HG03565 (cell line): ENCODE results near the gene SSH2.

Experiments used
- ATAC-seq: cut with Tn5 transposase; IDR thresholded peaks from one replicate; pipeline ENCODE4 v1.9.1; 2021; ENCODE audit warnings: mild to moderate bottlenecking, moderate library complexity; ENCODE audit not compliant: unreplicated experiment

Gene SSH2

DNA sequence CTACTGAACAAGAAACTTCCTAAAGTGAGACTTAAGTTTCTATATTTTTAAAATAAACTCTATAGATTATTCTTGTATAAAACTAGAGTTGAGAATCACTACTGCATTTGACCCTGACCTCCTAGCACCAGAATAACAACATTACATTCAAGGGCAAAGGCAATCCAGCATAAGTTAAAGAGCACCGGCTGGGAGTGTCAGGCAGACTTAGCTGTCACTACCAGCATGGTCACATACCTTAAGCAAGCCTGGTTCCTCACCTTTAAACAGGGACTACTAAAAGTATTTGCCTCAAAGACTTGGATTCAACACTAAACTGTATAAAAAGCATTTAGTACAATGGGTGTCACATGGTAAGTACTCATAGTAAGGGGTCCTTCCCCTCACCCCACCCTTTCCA lies 90.4 kb downstream of the SSH2 start:
- ATAC-seq: no peak

DNA sequence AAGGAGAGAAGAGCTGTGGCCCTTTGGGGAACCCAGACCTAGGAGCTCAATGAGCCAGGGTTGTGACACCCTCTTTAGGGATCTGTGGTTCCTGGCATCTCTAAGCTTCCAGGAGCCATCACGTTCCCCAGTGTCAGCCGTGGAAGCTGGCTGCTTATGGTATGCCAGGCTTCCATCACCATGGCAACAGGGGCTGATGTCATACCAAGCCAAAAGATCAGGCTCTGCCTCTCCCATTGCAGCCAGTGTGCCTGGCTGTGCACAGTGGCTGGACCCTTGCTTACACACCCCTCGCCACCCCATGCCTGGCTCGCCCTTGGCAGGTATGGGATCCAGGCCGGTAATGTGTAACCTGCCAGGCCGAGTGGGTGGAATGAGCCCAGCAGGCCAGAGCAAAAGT lies 91.1 kb downstream of the SSH2 start:
- no peak for ATAC-seq

DNA sequence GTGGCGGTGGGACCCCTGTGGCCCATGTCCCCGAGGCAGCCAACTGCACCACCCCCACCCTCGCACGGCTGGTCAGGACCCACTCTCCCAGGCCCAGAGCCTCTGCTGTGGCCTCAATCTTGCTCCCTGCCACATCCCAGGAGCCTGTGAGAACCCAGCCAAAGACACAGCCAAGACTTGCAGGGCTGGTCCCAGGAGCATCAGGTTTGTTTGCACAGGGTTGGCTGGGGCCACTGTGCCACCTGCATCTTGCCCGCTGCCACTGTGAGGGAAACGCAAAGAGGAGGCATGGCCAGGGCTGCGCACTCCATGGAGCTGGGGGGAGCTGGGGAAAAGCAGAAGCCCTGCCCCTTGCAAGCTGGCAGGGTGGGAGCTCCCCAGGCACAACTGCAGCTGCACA lies 92.5 kb downstream of the SSH2 start:
- ATAC-seq: no peak

DNA sequence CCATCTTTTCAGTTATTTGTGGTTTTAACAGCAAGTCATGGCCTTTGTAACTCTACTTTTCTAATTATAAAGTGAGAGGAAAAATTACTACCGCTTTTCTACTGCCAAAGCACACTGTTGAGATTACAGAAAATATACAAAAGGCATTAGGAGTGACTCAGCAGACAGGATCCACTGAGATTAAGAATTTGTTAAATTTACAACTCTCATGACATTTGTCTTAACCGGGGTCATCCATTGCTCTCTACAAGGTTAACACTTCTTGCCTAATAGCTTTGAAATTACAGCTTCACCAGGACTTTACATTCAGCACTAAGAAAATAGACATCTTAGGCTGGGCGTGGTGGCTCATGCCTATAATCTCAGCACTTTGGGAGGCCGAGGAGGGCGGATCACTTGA lies 93.4 kb downstream of the SSH2 start:
- no peak for ATAC-seq

DNA sequence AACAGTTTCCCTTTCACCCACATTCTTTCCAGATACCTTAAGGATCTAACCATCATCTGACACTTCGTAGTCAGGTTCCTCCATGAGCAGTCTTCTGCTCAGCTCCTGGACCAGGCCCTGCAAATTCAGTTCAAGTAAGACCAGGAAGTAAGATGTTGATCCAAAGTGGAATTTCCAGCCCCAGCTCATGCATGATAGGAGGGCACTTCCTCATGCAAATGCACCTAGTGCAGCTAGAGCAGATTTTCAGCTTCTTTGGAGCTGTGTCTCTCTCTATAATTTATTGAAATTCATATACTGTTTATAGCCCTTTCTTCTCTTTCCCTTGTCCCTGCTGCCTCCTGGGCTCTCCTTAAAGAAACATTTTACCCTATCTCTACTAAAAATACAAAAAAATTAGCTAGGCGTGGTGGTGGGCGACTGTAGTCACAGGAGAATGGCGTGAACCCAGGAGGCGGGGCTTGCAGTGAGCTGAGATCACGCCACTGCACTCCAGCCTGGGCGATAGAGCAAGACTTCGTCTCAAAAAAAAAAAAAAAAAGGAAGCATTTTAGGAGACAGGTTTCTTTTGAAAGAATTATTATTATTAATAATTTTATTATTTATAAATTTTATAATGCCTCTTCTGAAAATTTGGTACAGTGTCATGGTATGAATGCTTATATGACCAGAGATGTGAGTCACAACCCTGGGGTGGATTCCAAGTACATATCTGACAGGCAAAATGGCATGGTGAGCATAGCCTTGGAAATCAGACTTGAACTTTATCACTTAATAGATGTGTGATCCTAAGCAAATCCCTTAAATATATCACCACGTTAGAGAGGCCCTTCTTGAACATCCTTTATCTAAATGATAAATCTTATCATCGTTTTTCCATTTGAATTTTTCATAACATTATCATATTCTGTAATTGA lies 94.3 kb downstream of the SSH2 start:
- no peak for ATAC-seq

DNA sequence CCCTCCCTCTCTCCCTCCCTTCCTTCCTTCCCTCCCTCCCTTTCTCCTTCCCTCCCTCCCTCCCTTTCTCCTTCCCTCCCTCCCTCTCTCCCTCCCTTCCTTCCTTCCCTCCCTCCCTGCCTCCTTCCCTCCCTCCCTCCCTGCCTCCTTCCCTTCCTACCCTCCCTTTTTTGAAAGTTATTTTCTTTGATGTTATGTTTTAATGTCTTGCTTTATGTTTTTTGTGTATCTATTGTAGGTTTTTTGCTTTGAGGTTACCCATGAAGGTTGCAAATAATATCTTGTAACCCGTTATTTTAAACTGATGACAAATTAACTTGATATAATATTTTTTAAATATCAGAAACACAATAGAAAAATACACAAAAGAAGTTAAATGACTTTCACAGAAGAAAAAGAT lies 96.2 kb downstream of the SSH2 start:
- no peak for ATAC-seq

DNA sequence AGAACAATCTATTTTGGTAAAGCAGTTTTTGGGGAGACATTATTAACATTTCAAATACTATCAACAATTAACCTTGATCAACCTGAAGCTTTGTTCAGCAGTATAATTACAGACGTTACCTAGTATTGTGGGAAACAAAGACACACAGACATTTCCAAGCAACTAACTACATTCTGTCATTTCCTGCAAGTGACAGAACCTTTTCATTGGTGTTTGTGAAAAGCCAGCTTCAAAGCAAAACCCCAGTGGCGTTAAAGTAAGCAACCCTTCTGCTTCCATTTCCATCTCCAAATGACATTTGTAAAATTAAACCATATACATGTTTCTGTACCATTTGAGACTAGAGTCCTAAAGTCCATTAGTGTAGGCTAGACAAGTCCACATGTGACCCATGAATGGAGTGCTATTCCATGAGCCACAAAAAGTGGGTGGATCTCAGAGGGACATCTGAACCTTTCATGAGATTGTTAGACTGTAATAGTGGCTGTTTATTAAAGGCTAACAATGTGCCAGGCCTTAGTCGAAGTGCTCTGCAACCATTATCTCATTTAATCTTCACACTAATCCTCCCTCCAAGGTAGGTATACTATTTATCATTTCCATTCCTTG lies 101.2 kb downstream of the SSH2 start:
- ATAC-seq: no peak

DNA sequence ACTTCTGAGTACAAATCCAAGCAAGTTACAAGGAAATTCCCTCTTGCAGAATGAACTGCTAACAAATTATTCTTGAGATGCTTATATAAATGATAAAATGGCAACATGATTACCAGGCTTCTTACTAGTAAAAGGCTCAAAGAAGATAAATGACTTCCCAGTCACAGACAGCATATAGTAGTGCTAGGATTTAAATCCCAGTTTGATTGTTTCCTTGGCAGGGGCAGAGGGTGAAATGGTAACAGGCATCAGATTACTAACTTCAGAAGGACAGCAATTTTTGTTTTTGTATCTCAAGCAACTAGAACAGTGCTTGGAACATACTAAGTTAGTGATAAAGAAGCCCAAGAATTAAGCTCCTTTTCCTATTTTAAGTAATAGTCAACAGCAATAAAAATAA lies 102.8 kb downstream of the SSH2 start:
- ATAC-seq: no peak

DNA sequence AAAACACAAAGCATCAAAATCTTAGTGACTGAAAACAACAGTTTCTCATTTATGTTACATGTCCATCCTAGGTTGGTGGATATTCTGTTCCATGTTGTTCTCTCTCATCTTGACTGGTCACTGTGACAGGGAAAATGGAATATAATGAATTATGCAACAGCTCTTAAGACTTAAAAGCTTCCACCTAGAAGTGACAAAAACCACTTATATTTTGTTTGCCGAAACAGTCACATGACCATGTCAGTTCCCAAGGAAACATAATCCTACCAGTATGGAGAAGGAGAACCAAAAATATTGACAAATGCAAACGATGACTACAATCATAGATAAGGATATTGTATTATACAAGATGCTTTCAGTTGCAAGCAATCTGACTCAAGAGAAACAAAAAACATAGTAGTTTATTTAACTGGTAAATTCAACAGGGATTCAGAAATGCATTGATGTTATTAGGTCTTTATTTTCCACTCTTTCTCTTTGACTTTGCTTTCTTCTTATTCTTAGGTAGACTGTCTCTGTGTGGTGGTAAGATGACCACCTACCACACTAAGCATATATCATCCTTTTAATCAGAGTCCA lies 103.8 kb downstream of the SSH2 start:
- ATAC-seq: no peak

DNA sequence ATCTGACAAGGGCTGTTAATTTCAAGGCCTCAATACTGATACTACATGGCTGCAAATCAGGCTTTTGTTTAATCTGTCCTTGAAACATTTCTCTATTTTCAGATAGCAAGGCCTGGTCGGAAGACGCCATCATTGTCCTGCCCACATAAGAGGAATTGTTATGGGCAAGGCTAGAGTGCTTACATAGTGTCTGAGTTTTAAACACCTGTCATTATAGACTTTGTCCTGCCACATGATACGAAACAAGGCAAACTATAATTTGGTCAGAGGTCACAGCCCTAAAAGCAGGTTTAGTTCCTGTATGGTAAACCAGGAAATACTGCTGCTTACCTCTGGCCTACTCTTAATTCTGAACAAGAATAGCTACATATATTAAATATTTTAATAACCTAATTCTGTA lies 104.4 kb downstream of the SSH2 start:
- ATAC-seq: no peak

DNA sequence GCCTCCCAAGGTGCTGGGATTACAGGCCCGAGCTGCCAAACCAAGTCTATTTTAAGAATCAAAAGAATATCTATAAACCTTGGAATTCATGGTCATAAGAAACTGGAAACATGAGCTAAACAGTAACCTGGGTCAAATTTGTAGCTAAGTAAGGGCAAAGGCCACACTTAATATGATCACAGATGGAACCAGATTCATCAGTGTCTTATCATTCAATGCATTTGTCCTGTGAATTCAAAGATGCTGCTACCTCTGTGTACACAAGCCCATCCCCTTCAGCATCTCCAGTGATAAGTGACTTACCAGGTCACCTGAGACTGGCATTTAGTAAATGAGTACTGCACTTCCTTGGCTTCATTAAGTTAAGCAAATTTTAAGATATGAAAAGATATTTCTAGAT lies 108.1 kb downstream of the SSH2 start:
- no peak for ATAC-seq

DNA sequence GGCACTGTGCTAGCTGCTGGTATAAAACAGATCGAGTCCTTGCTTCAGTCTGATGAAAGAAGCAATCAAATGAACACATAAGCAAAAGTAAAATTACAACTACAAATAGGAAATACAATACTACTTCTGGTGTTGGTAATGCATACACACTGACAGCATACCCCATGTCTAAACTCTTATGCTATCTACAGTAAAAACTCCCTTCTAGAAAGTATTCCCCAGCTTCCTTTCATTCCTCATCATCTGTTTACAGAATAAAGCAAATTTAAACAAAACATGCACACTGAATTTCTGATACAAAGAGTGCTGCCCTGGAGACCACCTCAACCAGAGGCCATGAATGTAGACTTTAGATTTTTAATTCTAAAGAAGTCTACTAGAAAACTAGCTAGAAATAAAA lies 109.6 kb downstream of the SSH2 start:
- no peak for ATAC-seq

DNA sequence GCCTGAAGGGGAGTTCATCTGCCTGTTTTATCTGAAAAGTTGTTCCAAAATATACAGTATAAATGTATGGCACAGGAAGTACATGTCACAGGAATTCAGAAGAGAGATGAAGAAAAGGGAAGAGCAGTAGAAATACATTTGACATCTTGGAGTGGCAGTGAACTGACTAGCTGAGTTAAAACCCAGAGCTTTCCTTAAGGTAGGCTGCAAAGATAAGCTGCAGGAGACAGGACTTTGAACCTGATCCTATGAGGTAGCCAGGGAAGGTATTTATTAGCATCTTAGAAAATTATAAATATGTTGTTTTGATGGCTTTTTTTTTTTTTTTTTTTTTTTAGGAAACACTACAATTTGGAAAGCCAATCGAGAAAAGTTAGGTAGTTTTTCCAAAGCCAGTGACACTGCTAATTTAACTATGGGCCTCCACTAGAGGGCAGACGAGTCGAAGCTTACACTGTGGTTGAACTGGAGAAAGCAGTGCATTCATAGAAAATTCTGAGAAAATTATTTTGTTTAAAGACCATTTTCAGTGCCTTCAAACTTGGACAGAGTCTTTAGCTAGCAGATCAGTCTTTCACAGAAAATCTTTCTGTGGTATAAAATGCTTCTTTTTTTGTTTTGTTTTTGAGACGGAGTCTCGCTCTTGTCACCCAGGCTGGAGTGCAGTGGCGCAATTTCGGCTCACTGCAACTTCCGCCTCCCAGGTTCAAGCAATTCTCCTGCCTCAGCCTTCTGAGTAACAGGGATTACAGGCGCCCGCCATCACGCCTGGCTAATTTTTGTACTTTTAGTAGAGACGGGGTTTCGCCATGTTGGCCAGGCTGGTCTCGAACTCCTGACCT lies 122.3 kb downstream of the SSH2 start:
- ATAC-seq: no peak

DNA sequence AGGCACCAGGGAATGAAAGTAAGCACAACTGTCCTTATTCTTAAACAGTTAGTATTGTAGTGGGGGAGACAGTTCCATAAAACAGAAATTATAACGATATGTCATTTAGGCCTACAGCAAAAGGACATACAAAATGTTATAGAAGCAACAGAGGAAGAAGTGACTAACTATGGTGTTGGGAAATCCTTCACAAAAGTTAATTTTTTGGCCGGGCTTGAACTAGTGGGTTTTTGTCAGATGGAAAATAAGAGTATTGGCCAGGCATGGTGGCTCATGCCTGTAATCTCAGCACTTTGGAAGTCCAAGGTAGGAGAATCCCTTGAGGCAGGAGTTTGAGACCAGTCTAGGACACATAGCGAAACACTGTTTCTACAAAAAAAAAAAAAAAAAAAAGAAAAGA lies 127.8 kb downstream of the SSH2 start:
- ATAC-seq: no peak

DNA sequence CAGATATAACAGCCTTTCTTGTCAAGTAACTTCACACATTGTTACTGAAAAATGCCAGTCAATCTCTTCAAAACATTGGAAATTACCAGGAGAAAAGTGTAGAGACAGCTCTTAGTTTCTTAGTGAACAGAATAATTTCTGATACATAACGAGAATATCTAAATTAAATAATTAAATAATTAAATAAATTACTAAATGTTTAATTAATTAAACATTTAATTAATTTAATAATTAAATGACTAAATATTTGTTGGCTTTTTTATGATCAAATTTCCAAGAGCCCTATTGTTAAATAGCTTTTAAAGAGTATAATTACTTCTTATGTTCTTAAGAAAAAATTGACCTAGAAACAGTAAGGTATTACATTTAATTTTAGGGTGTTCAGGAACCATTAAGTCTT lies 129.6 kb downstream of the SSH2 start:
- no peak for ATAC-seq

DNA sequence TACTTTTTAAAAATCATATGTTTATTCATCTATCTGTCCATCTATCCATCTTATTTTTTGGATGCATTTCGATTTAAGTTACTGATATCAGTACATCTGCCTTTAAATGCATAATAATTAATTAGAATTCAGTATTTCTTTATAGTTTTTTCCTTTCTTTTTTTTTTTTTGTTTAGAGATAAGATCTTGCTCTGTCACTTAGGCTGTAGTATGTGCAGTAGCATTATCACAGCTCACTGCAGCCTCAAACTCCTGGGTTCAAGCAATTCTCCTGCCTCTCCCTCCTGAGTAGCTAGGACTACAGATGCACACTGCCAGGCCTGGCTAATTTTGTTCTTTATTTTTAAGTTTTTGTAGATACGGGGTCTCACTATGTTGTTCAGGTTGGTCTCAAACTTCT lies 133.4 kb downstream of the SSH2 start:
- ATAC-seq: no peak

DNA sequence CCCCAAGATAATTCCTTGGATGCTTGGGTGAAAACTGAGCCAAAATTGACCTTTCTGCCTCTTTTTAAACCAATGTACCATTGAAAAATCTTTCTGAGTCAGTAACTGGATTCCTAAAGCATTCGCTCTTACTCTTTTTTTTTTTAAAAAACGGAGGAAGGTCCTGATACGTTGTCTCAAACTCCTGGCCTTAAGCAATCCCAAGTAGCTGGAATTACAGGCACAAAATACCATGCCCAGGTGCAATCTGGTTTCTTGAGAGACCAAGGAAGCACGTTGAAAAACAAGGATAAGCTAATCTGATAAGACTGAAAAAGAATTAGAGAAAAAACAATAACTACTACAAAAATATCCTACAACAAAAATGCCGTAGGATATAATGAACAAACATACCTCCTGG lies 136.5 kb downstream of the SSH2 start:
- ATAC-seq: no peak

DNA sequence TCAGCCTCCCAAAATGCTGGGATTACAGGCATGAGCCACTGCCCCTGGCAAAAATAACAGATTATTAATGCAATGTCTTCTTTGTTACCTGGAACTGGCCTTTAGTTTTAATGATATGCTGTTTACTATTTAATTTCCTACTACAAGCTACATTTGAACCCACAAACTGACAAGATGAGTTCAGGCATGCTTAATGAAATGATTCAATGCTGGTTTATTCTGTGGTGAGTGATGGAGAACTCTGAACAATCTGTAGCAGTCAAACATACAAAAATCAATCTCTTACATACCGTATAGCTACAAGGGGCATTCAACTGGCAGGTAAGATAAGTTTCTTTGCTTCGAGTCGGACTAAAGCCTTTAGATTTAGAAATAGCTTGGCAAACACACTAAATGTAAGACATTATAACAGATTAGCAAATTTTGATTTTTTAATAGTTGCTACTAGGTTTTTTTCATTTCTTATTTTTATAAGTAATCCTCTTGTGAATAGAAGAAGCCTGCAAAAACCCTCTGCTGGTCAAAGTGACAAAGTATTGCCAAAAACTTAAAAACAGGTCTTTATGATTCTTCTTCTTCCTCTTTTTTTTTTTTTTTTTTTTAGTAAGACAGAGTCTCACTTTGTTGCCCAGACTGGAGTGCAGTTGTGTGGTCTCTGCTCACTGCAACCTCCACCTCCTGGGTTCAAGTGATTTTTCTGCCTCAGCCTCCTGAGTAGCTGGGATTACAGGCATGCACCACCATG lies 138.5 kb downstream of the SSH2 start:
- ATAC-seq: no peak

DNA sequence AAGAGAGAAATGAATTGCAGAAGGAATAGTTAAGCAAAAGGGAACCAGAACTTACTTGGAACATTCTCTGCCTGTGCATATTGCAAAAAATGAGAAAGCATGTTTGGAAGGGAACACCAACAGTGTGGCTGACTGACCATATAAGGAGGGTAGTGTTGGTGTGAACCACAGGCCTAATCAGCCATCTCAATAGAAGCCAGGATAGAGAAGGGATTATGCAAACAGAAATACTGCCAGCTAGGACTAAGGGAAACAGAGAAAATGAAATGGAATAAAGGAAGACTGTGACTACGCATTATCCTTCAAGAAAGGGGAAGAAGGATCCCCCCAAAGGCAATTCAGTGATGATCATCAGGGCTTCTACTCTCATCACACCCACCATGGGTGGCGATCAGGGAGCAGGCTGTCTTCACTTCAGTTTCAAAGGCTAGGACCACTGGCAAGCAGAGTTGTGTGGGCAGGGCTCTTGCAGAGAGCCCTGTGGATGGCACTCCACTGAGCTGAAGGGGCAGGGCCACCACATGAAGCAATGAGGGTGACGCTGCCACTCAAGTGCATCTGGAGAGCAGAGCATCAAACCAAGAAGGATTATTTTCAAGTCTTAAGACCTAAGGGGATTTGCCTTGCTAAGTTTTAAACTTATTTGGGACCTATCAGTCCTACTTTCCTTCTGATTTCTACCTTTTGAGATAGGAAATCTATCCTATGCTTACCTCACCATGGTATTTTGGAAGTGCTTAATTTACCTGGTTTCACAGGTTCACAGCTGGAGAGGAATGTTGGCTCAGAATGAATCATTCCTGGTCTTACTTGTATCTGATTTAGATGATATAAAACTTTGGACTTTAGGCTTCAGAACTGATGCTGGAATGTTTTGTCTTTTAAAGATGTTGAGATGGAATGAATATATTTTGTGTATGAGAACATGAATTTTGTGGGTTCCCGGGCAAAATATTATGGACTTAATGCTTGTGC lies 140.5 kb downstream of the SSH2 start:
- ATAC-seq: no peak

DNA sequence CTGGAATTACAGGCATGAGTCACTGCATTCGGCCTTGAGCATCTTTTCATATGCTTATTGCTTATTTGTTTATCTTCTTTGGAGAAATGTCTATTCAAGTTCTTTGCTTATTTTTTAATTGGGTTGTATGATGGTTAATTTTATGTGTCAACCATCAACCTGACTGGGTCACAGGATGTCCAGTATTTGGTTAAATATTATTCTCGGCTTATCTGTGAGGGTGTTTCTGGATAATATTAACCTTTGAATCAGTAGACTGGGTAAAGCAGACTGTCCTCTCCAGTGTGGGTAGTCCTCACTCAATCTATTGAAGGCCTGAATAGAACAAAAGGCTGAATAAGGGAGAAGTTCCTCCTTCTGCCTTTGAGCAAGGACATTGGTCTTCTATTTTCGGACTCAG lies 142.0 kb downstream of the SSH2 start:
- no peak for ATAC-seq
